Liver (tissue), 3 donors: Measurements from ENCODE around the gene ANKRD6.

ENCODE experiments used
- ATF3 ChIP-seq: IDR thresholded peaks from 2 replicates; pipeline ENCODE4 v1.6.1; 2016; ENCODE audit warnings: antibody characterized with exemption
- CTCF ChIP-seq: fragments of 150-350 bp; IDR thresholded peaks from 2 replicates; pipeline ENCODE4 v1.5.1; 2017; ENCODE audit warnings: improper control_type of control experiment, low read depth, low read length; ENCODE audit not compliant: missing input control
- NR2F2 ChIP-seq: IDR thresholded peaks from 2 replicates; pipeline ENCODE4 v1.6.1; 2016; ENCODE audit warnings: antibody characterized with exemption
- RAD21 ChIP-seq, 2 donors: IDR thresholded peaks; 2 replicates each; pipeline ENCODE4 v1.6.1; 2016; ENCODE audit warnings: antibody characterized with exemption in 2 of 2, mild to moderate bottlenecking in 2 of 2
- REST ChIP-seq: IDR thresholded peaks from 2 replicates; pipeline ENCODE4 v1.6.1; 2016; ENCODE audit warnings: antibody characterized with exemption, mild to moderate bottlenecking
- TAF1 ChIP-seq: conservative IDR thresholded peaks from 2 replicates; pipeline ENCODE4 v1.6.1; 2016; ENCODE audit warnings: antibody characterized with exemption, mild to moderate bottlenecking
- YY1 ChIP-seq: IDR thresholded peaks from 2 replicates; pipeline ENCODE4 v1.6.1; 2016; ENCODE audit warnings: antibody characterized with exemption, mild to moderate bottlenecking
- donor health status: healthy.
- donor health status: healthy.

GRCh38 chr6:89669002-89669401, 236.1 kb downstream of the ANKRD6 start:
- no peak for TF ChIP-seq NR2F2
- no peak for TF ChIP-seq CTCF
- TF ChIP-seq YY1 = no peak
- TF ChIP-seq RAD21 (IDR thresholded peaks at IDR 0.05) = no peak
- no peak for TF ChIP-seq REST
- TF ChIP-seq ATF3 = no peak
- no peak for TF ChIP-seq TAF1
